ENCODE results near the gene CMTM4.

GRCh38 chr16:66658860-66659190, 37.7 kb downstream of the CMTM4 start:
- no peak for TF ChIP-seq POLR2A (IDR thresholded peaks at IDR 0.05)
- TF ChIP-seq, protein P1, sequence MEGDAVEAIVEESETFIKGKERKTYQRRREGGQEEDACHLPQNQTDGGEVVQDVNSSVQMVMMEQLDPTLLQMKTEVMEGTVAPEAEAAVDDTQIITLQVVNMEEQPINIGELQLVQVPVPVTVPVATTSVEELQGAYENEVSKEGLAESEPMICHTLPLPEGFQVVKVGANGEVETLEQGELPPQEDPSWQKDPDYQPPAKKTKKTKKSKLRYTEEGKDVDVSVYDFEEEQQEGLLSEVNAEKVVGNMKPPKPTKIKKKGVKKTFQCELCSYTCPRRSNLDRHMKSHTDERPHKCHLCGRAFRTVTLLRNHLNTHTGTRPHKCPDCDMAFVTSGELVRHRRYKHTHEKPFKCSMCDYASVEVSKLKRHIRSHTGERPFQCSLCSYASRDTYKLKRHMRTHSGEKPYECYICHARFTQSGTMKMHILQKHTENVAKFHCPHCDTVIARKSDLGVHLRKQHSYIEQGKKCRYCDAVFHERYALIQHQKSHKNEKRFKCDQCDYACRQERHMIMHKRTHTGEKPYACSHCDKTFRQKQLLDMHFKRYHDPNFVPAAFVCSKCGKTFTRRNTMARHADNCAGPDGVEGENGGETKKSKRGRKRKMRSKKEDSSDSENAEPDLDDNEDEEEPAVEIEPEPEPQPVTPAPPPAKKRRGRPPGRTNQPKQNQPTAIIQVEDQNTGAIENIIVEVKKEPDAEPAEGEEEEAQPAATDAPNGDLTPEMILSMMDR (IDR thresholded peaks at IDR 0.05), result no peak
